ENCODE data around the gene PIEZO2. TPM values are rescaled to one million over a fixed set of nuclear protein-coding genes. Genes with fewer than 3 reads are reported as not detected.
"Not testable (repeated sequence)": the region's sequence is repeated elsewhere in the genome, so short reads cannot be mapped to it uniquely, and the experiment has no call there.

PIEZO2 gene
- total RNA-seq, 8 experiments from 2014 or later = 1.9 to 73.5 (median 2.8) TPM

DNA sequence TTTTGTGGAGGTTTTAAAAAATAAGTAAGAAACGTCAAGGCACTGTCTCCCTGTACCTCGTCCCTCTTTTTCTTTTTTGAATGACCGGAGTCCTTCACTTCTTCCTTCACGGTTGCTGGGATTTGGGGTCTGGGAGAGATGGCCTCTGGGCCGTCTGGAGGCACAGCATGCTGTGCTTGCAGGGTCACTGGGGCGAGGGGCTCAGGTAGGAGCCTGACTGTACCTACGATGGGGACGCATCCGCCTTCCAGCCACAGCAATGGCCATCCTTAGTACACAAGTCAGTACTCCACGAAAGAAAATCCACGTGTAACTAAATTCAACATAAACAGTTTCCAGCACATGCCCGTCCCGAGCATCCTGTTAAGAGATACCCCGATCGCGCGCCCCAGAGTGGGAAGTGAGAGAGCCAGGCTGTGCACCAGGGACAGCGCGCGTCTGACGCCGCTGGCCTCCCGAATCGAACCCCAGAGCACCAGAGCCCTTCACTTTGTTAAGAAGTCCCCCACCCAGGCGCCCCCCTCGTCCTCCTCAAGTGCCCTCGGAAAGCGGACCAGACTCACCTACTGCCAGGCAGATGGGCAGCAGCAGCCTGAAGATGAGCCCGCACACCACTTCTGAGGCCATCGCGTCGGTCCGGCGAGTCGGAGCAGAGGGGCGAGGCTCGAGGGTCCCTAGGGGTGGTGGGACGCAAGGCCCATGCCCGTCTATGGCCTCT is 1.2 kb downstream of the PIEZO2 start:
- ATAC-seq (replicated peaks in 6 of 8) = no peak
- Histone ChIP-seq H3K4me1 (replicated peaks in 1 of 2) (peaks cover 0 to 12% of the 10 kb centered on the region in 2 donors), H3K27ac (no peak overlapping the region), H3K4me3 (peak overlapping the region; percentile 35 to 42 (median 39))
- WGBS, 10 experiments = 0 to 29% (median 8%) methylated on average over 2 to 6 of the region's 39 CpGs; no CpG with 5 or more reads in 3 of the 10 experiments
- in situ Hi-C loops (cut with MboI; ENCODE audit: low pct_unique_long_range_greater_than_20kb in 2 of 9, low sequenced_read_pairs in 9 of 9, unreplicated experiment in 9 of 9) = loop anchor here in 4 of 9 experiments (25.0 kb wide), 2 partner anchors 286 to 586 kb away; no protein-coding TSS in a partner anchor

- in situ Hi-C loops (cut with MboI; ENCODE audit: low pct_unique_long_range_greater_than_20kb in 2 of 9, low sequenced_read_pairs in 9 of 9, unreplicated experiment in 9 of 9) = loop anchor here in 4 of 9 experiments (25.0 kb wide), 2 partner anchors 285 to 585 kb away; no protein-coding TSS in a partner anchor
- no peak for ATAC-seq (replicated peaks in 6 of 8)
- H3K4me1 ChIP-seq (replicated peaks in 1 of 2) = peaks cover 0 to 12% of the 10 kb centered on the region in 2 donors
- H3K4me3 ChIP-seq = no peak overlapping the region
- WGBS, 10 experiments = 0 to 67% (median 20%) methylated on average over 1 to 17 of the region's 23 CpGs; no CpG with 5 or more reads in 1 of the 10 experiments
- no peak overlapping the region for H3K27ac ChIP-seq
Measured at GRCh38 chr18:11147371-11147951, 1.9 kb downstream of the PIEZO2 start.

GRCh38 chr18:11146947-11147345 is 2.4 kb downstream of the PIEZO2 start:
- H3K4me1 ChIP-seq (replicated peaks in 1 of 2) = peaks cover 0 to 12% of the 10 kb centered on the region in 2 donors
- in situ Hi-C loops (cut with MboI; ENCODE audit: low pct_unique_long_range_greater_than_20kb in 2 of 9, low sequenced_read_pairs in 9 of 9, unreplicated experiment in 9 of 9) = loop anchor here in 4 of 9 experiments (25.0 kb wide), 2 partner anchors 285 to 585 kb away; no protein-coding TSS in a partner anchor
- no peak for ATAC-seq (replicated peaks in 6 of 8)
- H3K27ac ChIP-seq = no peak overlapping the region
- WGBS, 10 experiments = 7 to 80% (median 33%) methylated on average over 1 to 10 of the region's 15 CpGs; no CpG with 5 or more reads in 1 of the 10 experiments
- no peak overlapping the region for H3K4me3 ChIP-seq

- 0 to 70% (median 31%) methylated on average over 2 to 5 of the region's 18 CpGs; no CpG with 5 or more reads in 5 of the 10 experiments for WGBS, 10 experiments
- H3K4me3 ChIP-seq = no peak overlapping the region
- no peak for ATAC-seq (replicated peaks in 6 of 8)
- in situ Hi-C loops (cut with MboI; ENCODE audit: low pct_unique_long_range_greater_than_20kb in 2 of 9, low sequenced_read_pairs in 9 of 9, unreplicated experiment in 9 of 9) = loop anchor here in 4 of 9 experiments (25.0 kb wide), 2 partner anchors 284 to 584 kb away; no protein-coding TSS in a partner anchor
- no peak overlapping the region for H3K27ac ChIP-seq
- H3K4me1 ChIP-seq (replicated peaks in 1 of 2) = peaks cover 0 to 12% of the 10 kb centered on the region in 2 donors
Measured at GRCh38 chr18:11146238-11146946, 3.0 kb downstream of the PIEZO2 start.

- Histone ChIP-seq H3K4me1 (replicated peaks in 1 of 2) (peaks cover 0 to 12% of the 10 kb centered on the region in 2 donors), H3K27ac (no peak overlapping the region), H3K4me3 (no peak overlapping the region)
- in situ Hi-C loops (cut with MboI; ENCODE audit: low pct_unique_long_range_greater_than_20kb in 2 of 9, low sequenced_read_pairs in 9 of 9, unreplicated experiment in 9 of 9) = loop anchor here in 4 of 9 experiments (25.0 kb wide), 2 partner anchors 283 to 583 kb away; no protein-coding TSS in a partner anchor
- WGBS, 10 experiments = 20 to 85% (median 55%) methylated on average over 1 to 3 of the region's 4 CpGs
- no peak for ATAC-seq (replicated peaks in 6 of 8)
Measured at GRCh38 chr18:11145413-11146191, 3.8 kb downstream of the PIEZO2 start.

GRCh38 chr18:11137400-11137799 is 12.0 kb downstream of the PIEZO2 start:
- H3K4me3 ChIP-seq = no peak overlapping the region
- H3K27ac ChIP-seq = no peak overlapping the region
- ATAC-seq (replicated peaks in 6 of 8) = no peak
- peaks cover 5% of the 10 kb centered on the region in 2 donors for H3K4me1 ChIP-seq (replicated peaks in 1 of 2)
- in situ Hi-C loops (cut with MboI; ENCODE audit: low pct_unique_long_range_greater_than_20kb in 2 of 9, low sequenced_read_pairs in 9 of 9, unreplicated experiment in 9 of 9) = loop anchor here in 4 of 9 experiments (25.0 kb wide), 2 partner anchors 275 to 575 kb away; no protein-coding TSS in a partner anchor
- 19 to 92% (median 56%) methylated on average over 1 to 7 of the region's 7 CpGs; no CpG with 5 or more reads in 2 of the 10 experiments for WGBS, 10 experiments

DNA sequence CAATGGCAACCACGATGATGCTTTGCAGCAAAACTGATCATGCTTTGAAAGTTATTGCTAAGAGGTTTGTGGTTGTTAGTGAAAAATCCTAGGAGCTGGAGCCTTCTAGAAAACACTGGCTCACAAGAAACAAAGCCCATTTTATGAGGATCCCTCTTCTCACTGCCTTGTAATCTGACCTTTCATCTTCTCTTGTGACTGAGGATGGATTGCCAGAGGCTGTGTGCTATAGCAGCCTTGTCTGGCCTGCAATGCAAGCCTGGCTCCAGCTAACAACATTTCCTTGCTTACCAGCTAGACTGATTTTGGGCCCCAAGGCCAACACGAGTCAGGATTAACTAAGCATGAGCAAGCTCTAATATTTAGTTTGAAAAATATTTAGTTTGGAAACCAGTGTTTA is 13.1 kb downstream of the PIEZO2 start:
- in situ Hi-C loops (cut with MboI; ENCODE audit: low pct_unique_long_range_greater_than_20kb in 2 of 9, low sequenced_read_pairs in 9 of 9, unreplicated experiment in 9 of 9) = loop anchor here in 4 of 9 experiments (25.0 kb wide), 2 partner anchors 274 to 574 kb away; no protein-coding TSS in a partner anchor
- Histone ChIP-seq H3K4me1 (replicated peaks in 1 of 2) (peaks cover 5% of the 10 kb centered on the region in 2 donors), H3K27ac (no peak overlapping the region), H3K4me3 (no peak overlapping the region)
- peak in 5 of 8 experiments; percentile 43 to 74 (median 61) for ATAC-seq (replicated peaks in 6 of 8)
- 0 to 100% (median 49%) methylated on average over 1 to 2 of the region's 2 CpGs; no CpG with 5 or more reads in 4 of the 10 experiments for WGBS, 10 experiments

DNA sequence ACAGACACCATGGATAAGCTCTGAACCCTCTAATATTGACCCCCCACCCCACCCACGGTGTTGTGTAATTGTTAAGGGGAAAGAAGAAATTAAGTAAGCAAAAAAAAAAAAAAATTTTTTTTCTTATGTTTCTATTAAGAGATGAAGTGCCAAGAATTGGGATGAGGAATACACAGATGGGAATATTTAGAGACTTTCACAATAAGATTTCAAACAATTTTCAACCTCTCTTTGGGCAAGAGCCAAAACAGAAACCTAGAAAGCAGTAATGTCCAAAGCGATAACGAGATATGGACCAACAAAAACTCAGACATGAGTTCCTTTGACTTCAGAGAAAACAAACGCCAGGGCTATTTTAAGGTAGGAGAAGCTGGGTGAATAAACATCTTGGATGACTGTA is 14.4 kb downstream of the PIEZO2 start:
- no peak overlapping the region for H3K27ac ChIP-seq
- WGBS, 10 experiments = 10 to 100% (median 84%) methylated on average over 2 to 4 of the region's 4 CpGs
- no peak for ATAC-seq (replicated peaks in 6 of 8)
- in situ Hi-C loops (cut with MboI; ENCODE audit: low pct_unique_long_range_greater_than_20kb in 2 of 9, low sequenced_read_pairs in 9 of 9, unreplicated experiment in 9 of 9) = loop anchor here in 4 of 9 experiments (25.0 kb wide), 2 partner anchors 273 to 573 kb away; no protein-coding TSS in a partner anchor
- peaks cover 5% of the 10 kb centered on the region in 2 donors for H3K4me1 ChIP-seq (replicated peaks in 1 of 2)
- no peak overlapping the region for H3K4me3 ChIP-seq

GRCh38 chr18:11129059-11129458 is 20.3 kb downstream of the PIEZO2 start:
- WGBS, 10 experiments = 0 to 100% (median 85%) methylated on average over 1 to 5 of the region's 5 CpGs; no CpG with 5 or more reads in 2 of the 10 experiments
- not testable (repeated sequence) for H3K4me3 ChIP-seq; ATAC-seq (replicated peaks in 6 of 8); H3K27ac ChIP-seq; H3K4me1 ChIP-seq (replicated peaks in 1 of 2)
- in situ Hi-C loops (cut with MboI; ENCODE audit: low pct_unique_long_range_greater_than_20kb in 2 of 9, low sequenced_read_pairs in 9 of 9, unreplicated experiment in 9 of 9) = loop anchor here in 4 of 9 experiments (25.0 kb wide), 2 partner anchors 267 to 567 kb away; no protein-coding TSS in a partner anchor

- no peak overlapping the region for H3K4me3 ChIP-seq
- H3K4me1 ChIP-seq (replicated peaks in 1 of 2) = no peaks in the 10 kb centered on the region
- ATAC-seq (replicated peaks in 6 of 8) = no peak
- in situ Hi-C loops (cut with MboI; ENCODE audit: low pct_unique_long_range_greater_than_20kb in 2 of 9, low sequenced_read_pairs in 9 of 9, unreplicated experiment in 9 of 9) = loop anchor here in 4 of 9 experiments (25.0 kb wide), 2 partner anchors 263 to 563 kb away; no protein-coding TSS in a partner anchor
- 22 to 92% (median 80%) methylated on average over 1 to 10 of the region's 10 CpGs for WGBS, 10 experiments
- no peak overlapping the region for H3K27ac ChIP-seq
Measured at GRCh38 chr18:11125492-11126315, 23.7 kb downstream of the PIEZO2 start.

DNA sequence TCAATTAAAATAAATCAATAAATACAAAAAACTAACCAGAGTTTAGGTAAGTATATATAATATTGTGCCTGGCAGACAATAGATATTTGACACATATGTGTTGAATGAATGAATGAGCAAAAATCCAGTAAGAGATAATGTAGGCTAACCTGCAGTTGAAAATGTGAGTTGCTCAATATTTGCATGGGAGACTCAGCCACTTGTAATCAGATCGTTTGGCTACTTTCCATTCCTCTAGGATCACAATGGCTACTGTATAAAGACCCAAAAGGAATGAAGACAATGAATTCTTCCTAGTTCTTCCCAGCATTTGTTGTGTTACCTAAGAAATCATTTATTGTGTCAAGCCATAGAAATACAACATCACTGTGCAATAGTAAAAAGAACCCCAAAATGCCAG is 25.3 kb downstream of the PIEZO2 start:
- no peak overlapping the region for H3K27ac ChIP-seq
- in situ Hi-C loops (cut with MboI; ENCODE audit: low pct_unique_long_range_greater_than_20kb in 2 of 9, low sequenced_read_pairs in 9 of 9, unreplicated experiment in 9 of 9) = no loop called here
- no peaks in the 10 kb centered on the region for H3K4me1 ChIP-seq (replicated peaks in 1 of 2)
- H3K4me3 ChIP-seq = no peak overlapping the region
- ATAC-seq (replicated peaks in 6 of 8) = no peak
- WGBS, 10 experiments = 8 to 100% (median 75%) methylated on average over 1 of the region's 1 CpG; no CpG with 5 or more reads in 3 of the 10 experiments
